Neural progenitor cell (in vitro differentiated cells): Measurements from ENCODE around the gene DMAP1. TPM values are rescaled to one million over a fixed set of nuclear protein-coding genes. Genes with fewer than 3 reads are reported as not detected.

Experiments used
- DNase-seq: peaks from one replicate; pipeline ENCODE4 v3.0.0-alpha.2; 2016; ENCODE audit warnings: low spot score
- H2AFZ ChIP-seq: fragments of 200-600 bp; sonication (generic); replicated peaks from 2 replicates; pipeline ENCODE4 v1.6.1; 2016; ENCODE audit warnings: antibody characterized with exemption
- H3F3A ChIP-seq: fragments of 200-600 bp; sonication (generic); 2 replicates; pipeline ENCODE4 v1.6.1; 2016; ENCODE audit warnings: antibody characterized with exemption, low read depth
- H3K27ac ChIP-seq: fragments of 200-600 bp; sonication (generic); 2 replicates; pipeline ENCODE4 v1.5.1; 2016; ENCODE audit warnings: mild to moderate bottlenecking
- H3K27me3 ChIP-seq: fragments of 200-600 bp; sonication (generic); 2 replicates; pipeline ENCODE4 v1.6.1; 2016; ENCODE audit warnings: mild to moderate bottlenecking, moderate library complexity
- H3K36me3 ChIP-seq: fragments of 200-600 bp; sonication (generic); 2 replicates; pipeline ENCODE4 v1.5.1; 2016
- H3K4me1 ChIP-seq: fragments of 200-600 bp; sonication (generic); 2 replicates; pipeline ENCODE4 v1.6.1; 2016; ENCODE audit warnings: mixed run types
- H3K4me2 ChIP-seq: fragments of 200-600 bp; sonication (generic); 2 replicates; pipeline ENCODE4 v1.6.1; 2016
- H3K4me3 ChIP-seq: fragments of 200-600 bp; sonication (generic); 2 replicates; pipeline ENCODE4 v1.5.1; 2016
- H3K79me2 ChIP-seq: fragments of 200-600 bp; sonication (generic); 2 replicates; pipeline ENCODE4 v1.6.1; 2016; ENCODE audit warnings: low read depth
- H3K9ac ChIP-seq: fragments of 200-600 bp; sonication (generic); 2 replicates; pipeline ENCODE4 v1.6.1; 2016
- H3K9me3 ChIP-seq: fragments of 200-600 bp; sonication (generic); 2 replicates; pipeline ENCODE4 v1.5.1; 2016; ENCODE audit warnings: low read depth
- H4K20me1 ChIP-seq: fragments of 200-600 bp; sonication (generic); 2 replicates; pipeline ENCODE4 v1.6.1; 2016; ENCODE audit warnings: low read depth
- H3K27ac Mint-ChIP-seq: 3 replicates; pipeline ENCODE4 v1.8.0; 2021; ENCODE audit warnings: mixed read lengths
- H3K27me3 Mint-ChIP-seq: 2 replicates; pipeline ENCODE4 v1.8.0; 2022; ENCODE audit warnings: low read depth, mild to moderate bottlenecking, inconsistent platforms, moderate library complexity, mixed read lengths; ENCODE audit not compliant: insufficient read depth
- H3K36me3 Mint-ChIP-seq: 3 replicates; pipeline ENCODE4 v1.8.0; 2021; ENCODE audit warnings: mixed read lengths
- H3K4me1 Mint-ChIP-seq: 3 replicates; pipeline ENCODE4 v1.8.0; 2021; ENCODE audit warnings: mixed read lengths
- H3K4me3 Mint-ChIP-seq: 3 replicates; pipeline ENCODE4 v1.8.0; 2021; ENCODE audit warnings: mild to moderate bottlenecking, moderate library complexity, mixed read lengths
- H3K9me3 Mint-ChIP-seq: 3 replicates; pipeline ENCODE4 v1.8.0; 2020; ENCODE audit warnings: mixed read lengths
- CTCF ChIP-seq: fragments of 200-600 bp; sonication (generic); IDR thresholded peaks from 2 replicates; pipeline ENCODE4 v1.5.1; 2017; ENCODE audit warnings: antibody characterized with exemption, mild to moderate bottlenecking
- EZH2 ChIP-seq: fragments of 200-600 bp; sonication (generic); IDR thresholded peaks from 2 replicates; pipeline ENCODE4 v1.6.1; 2017; ENCODE audit warnings: antibody characterized with exemption, mild to moderate bottlenecking, moderate library complexity
- EZH2phosphoT487 ChIP-seq: fragments of 200-600 bp; sonication (generic); IDR thresholded peaks from 2 replicates; pipeline ENCODE4 v1.6.1; 2017; ENCODE audit warnings: antibody characterized with exemption
- total RNA-seq: library from RNA; depleted of rRNA; stranded (reverse); fragments of >200 nt; gene quantifications from 2 replicates; pipeline ENCODE4 v1.2.3, GENCODE V29; 2015; ENCODE audit warnings: low replicate concordance

Gene DMAP1
- total RNA-seq, 1 donor from 2014 or later = 22.3 TPM

GRCh38 chr1:44262816-44263567, 49.7 kb downstream of the DMAP1 start:
- no peaks in the 10 kb centered on the region for H3K9me3 ChIP-seq
- no peaks in the 10 kb centered on the region for H3K27me3 ChIP-seq
- peaks cover 44% of the 10 kb centered on the region for H4K20me1 ChIP-seq
- no peak overlapping the region for H2AFZ ChIP-seq
- Mint-ChIP-seq H3K9me3 (no peaks in the 10 kb centered on the region), H3K4me3 (no peak overlapping the region), H3K27me3 (no peaks in the 10 kb centered on the region), H3K4me1 (peaks cover 27% of the 10 kb centered on the region), H3K36me3 (peaks cover 2% of the 10 kb centered on the region), H3K27ac (no peak overlapping the region)
- no peak overlapping the region for H3K9ac ChIP-seq
- TF ChIP-seq EZH2phosphoT487 (no peak), CTCF (no peak), EZH2 (no peak)
- no peak overlapping the region for H3K27ac ChIP-seq
- no peak overlapping the region for H3K4me3 ChIP-seq
- peaks cover 23% of the 10 kb centered on the region for H3F3A ChIP-seq
- no peak overlapping the region for H3K4me2 ChIP-seq
- peaks cover 3% of the 10 kb centered on the region for H3K79me2 ChIP-seq
- H3K36me3 ChIP-seq = no peaks in the 10 kb centered on the region
- no peak for DNase-seq
- H3K4me1 ChIP-seq = peaks cover 23% of the 10 kb centered on the region

GRCh38 chr1:44263568-44264450, 50.5 kb downstream of the DMAP1 start:
- no peak for DNase-seq
- Histone ChIP-seq H3K27me3 (no peaks in the 10 kb centered on the region), H3K27ac (no peak overlapping the region), H3K9ac (no peak overlapping the region), H2AFZ (no peak overlapping the region), H3F3A (peaks cover 23% of the 10 kb centered on the region), H3K4me2 (no peak overlapping the region), H3K4me3 (no peak overlapping the region), H4K20me1 (peaks cover 44% of the 10 kb centered on the region), H3K79me2 (peaks cover 3% of the 10 kb centered on the region), H3K4me1 (peaks cover 21% of the 10 kb centered on the region), H3K36me3 (no peaks in the 10 kb centered on the region), H3K9me3 (no peaks in the 10 kb centered on the region)
- Mint-ChIP-seq H3K9me3 (no peaks in the 10 kb centered on the region), H3K4me1 (peaks cover 23% of the 10 kb centered on the region), H3K36me3 (peaks cover 2% of the 10 kb centered on the region), H3K4me3 (no peak overlapping the region), H3K27ac (no peak overlapping the region), H3K27me3 (no peaks in the 10 kb centered on the region)
- TF ChIP-seq EZH2phosphoT487 (no peak), CTCF (no peak), EZH2 (no peak)

GRCh38 chr1:44264451-44264771, 51.1 kb downstream of the DMAP1 start:
- peaks cover 5% of the 10 kb centered on the region for H3K36me3 Mint-ChIP-seq

More at GRCh38 chr1:44264451-44264771, 51.1 kb downstream of the DMAP1 start:
- Histone ChIP-seq H3F3A (peaks cover 23% of the 10 kb centered on the region), H3K4me2 (no peak overlapping the region), H3K9ac (no peak overlapping the region), H3K79me2 (peaks cover 3% of the 10 kb centered on the region), H3K27ac (no peak overlapping the region), H4K20me1 (peaks cover 46% of the 10 kb centered on the region), H2AFZ (no peak overlapping the region), H3K27me3 (no peaks in the 10 kb centered on the region), H3K4me1 (peaks cover 21% of the 10 kb centered on the region), H3K36me3 (no peaks in the 10 kb centered on the region), H3K9me3 (no peaks in the 10 kb centered on the region), H3K4me3 (no peak overlapping the region)
- Mint-ChIP-seq H3K4me3 (no peak overlapping the region), H3K9me3 (no peaks in the 10 kb centered on the region), H3K27me3 (no peaks in the 10 kb centered on the region), H3K27ac (no peak overlapping the region), H3K4me1 (peaks cover 22% of the 10 kb centered on the region)
- DNase-seq = no peak
- TF ChIP-seq EZH2 (no peak), CTCF (no peak), EZH2phosphoT487 (no peak)
